Lower lobe of right lung (tissue), 2 donors: ENCODE data around the gene DLL3. TPM values are rescaled to one million over a fixed set of nuclear protein-coding genes. Genes with fewer than 3 reads are reported as not detected.

Experiments
- ATAC-seq, 2 donors: fragments of 200-7000 bp; cut with Tn5 transposase; one replicate each; pipeline ENCODE4 v1.9.1; 2020 to 2022; ENCODE audit warnings: mild to moderate bottlenecking in 2 of 2, moderate library complexity in 2 of 2
- DNase-seq: peaks from one replicate; pipeline ENCODE4 v3.0.0-alpha.2; 2020
- H3K27ac ChIP-seq: fragments of 200-600 bp; one replicate; pipeline ENCODE4 v1.8.0; 2022
- H3K27me3 ChIP-seq: fragments of 200-600 bp; one replicate; pipeline ENCODE4 v1.8.0; 2022; ENCODE audit warnings: low read depth
- H3K36me3 ChIP-seq: fragments of 200-600 bp; one replicate; pipeline ENCODE4 v1.8.0; 2022; ENCODE audit warnings: mild to moderate bottlenecking
- H3K4me1 ChIP-seq: fragments of 200-600 bp; one replicate; pipeline ENCODE4 v1.8.0; 2022
- H3K4me3 ChIP-seq: fragments of 200-600 bp; one replicate; pipeline ENCODE4 v1.8.0; 2022; ENCODE audit warnings: mild to moderate bottlenecking
- H3K9me3 ChIP-seq: fragments of 200-600 bp; one replicate; pipeline ENCODE4 v1.8.0; 2022
- intact Hi-C: fragments of 100-400 bp; cut with DNase I; formaldehyde crosslinking; loops from one replicate; pipeline ENCODE4 v1.11.0; 2022
- total RNA-seq: library from RNA; stranded (reverse); fragmentation: NEBNext Ultra II Directional; extraction: Animal tissue kit (Norgen Biotek cat#: 25700); gene quantifications from one replicate; pipeline ENCODE4 v1.2.1, GENCODE V29; 2021
- TF ChIP-seq, protein P1 (sequence below): fragments of 200-600 bp; IDR thresholded peaks from one replicate; pipeline ENCODE4 v1.8.0; 2022; ENCODE audit warnings: antibody characterized with exemption, mild to moderate bottlenecking
- donor health status: DM: no; HTN: yes; CAD: no; lungs with severe emphysema.

Gene DLL3
- total RNA-seq, 1 donor from 2014 or later = not detected

DNA sequence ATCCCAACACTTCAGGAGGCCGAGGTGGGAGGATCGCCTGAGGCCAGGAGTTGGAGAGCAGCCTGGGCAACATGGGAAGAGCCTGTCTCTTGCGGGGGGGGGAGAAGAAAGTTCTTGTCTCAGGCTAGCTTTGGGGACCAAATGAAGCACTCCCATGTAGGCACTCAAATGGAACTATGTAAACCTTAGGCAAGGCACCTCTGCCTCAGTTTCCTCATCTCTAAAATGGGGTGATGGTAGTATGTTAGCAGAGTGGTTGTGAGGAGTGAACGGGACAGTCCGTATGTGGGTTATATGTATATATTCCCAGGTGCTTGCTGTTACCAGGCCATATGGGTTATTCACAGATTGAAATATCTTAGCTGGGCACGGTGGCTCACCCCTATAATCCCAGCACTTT is 6.5 kb upstream of the DLL3 start:
- H3K27ac ChIP-seq = no peak overlapping the region
- intact Hi-C loops = no loop called here
- no peak for ATAC-seq
- H3K9me3 ChIP-seq = no peaks in the 10 kb centered on the region
- DNase-seq = no peak
- no peak overlapping the region for H3K4me3 ChIP-seq
- peaks cover 15% of the 10 kb centered on the region for H3K27me3 ChIP-seq
- H3K4me1 ChIP-seq = no peaks in the 10 kb centered on the region
- TF ChIP-seq, protein P1, sequence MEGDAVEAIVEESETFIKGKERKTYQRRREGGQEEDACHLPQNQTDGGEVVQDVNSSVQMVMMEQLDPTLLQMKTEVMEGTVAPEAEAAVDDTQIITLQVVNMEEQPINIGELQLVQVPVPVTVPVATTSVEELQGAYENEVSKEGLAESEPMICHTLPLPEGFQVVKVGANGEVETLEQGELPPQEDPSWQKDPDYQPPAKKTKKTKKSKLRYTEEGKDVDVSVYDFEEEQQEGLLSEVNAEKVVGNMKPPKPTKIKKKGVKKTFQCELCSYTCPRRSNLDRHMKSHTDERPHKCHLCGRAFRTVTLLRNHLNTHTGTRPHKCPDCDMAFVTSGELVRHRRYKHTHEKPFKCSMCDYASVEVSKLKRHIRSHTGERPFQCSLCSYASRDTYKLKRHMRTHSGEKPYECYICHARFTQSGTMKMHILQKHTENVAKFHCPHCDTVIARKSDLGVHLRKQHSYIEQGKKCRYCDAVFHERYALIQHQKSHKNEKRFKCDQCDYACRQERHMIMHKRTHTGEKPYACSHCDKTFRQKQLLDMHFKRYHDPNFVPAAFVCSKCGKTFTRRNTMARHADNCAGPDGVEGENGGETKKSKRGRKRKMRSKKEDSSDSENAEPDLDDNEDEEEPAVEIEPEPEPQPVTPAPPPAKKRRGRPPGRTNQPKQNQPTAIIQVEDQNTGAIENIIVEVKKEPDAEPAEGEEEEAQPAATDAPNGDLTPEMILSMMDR = no peak
- peaks cover 43% of the 10 kb centered on the region for H3K36me3 ChIP-seq

DNA sequence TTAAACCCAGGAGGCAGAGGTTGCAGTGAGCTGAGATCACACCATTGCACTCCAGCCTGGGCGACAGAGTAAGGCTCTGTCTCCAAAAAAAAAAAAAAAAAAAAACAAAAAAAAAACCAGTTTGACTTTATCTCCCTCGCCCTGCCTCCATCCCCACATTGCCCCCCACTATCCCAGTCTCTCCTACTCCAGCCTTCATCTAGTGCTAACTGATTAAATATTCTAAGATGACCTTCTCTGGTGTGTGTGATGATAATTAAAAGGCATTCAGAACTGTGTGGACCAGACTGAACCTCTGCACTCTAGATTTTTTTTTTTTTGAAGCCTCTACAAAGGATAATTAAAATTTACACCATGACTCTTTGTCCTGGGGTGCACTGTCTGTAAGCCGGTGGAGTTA is 6.0 kb upstream of the DLL3 start:
- Histone ChIP-seq H3K9me3 (no peaks in the 10 kb centered on the region), H3K36me3 (peaks cover 38% of the 10 kb centered on the region), H3K4me3 (no peak overlapping the region), H3K27ac (no peak overlapping the region), H3K27me3 (peaks cover 20% of the 10 kb centered on the region), H3K4me1 (peaks cover 2% of the 10 kb centered on the region)
- DNase-seq (no peak), ATAC-seq (no peak)
- TF ChIP-seq, protein P1 = no peak
- intact Hi-C loops = no loop called here

GRCh38 chr19:39494661-39495060 is 4.1 kb upstream of the DLL3 start:
- no peak for DNase-seq
- Histone ChIP-seq H3K4me1 (peaks cover 19% of the 10 kb centered on the region), H3K27ac (no peak overlapping the region), H3K4me3 (no peak overlapping the region), H3K9me3 (no peaks in the 10 kb centered on the region), H3K36me3 (peaks cover 19% of the 10 kb centered on the region), H3K27me3 (peaks cover 39% of the 10 kb centered on the region)
- intact Hi-C loops = no loop called here
- TF ChIP-seq, protein P1 = no peak
- ATAC-seq = no peak

DNA sequence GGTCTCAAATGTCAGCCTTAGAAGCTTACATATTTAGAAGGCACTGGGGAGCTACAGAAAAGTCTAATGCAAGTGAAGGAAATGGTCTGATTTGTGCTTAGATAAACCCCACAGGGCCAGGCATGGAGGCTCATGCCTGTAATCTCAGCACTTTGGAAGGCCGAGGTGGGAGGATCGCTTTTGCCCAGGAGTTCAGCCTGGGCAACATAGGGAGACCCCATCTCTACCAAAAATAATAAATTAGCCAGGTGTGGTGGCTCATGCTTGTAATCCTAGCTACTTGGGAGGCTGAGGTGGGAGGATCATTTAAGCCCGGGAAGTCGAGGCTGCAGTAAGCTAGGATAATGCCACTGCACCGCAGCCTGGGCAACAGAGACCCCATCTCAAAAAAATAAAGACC is 2.7 kb upstream of the DLL3 start:
- H3K4me1 ChIP-seq = peaks cover 19% of the 10 kb centered on the region
- no peak overlapping the region for H3K27ac ChIP-seq
- H3K27me3 ChIP-seq = peaks cover 50% of the 10 kb centered on the region
- ATAC-seq (no peak), DNase-seq (no peak)
- intact Hi-C loops = no loop called here
- no peak overlapping the region for H3K4me3 ChIP-seq
- H3K36me3 ChIP-seq = peaks cover 5% of the 10 kb centered on the region
- TF ChIP-seq, protein P1 = no peak
- no peaks in the 10 kb centered on the region for H3K9me3 ChIP-seq

GRCh38 chr19:39497701-39497995 is 1.1 kb upstream of the DLL3 start:
- Histone ChIP-seq H3K36me3 (no peaks in the 10 kb centered on the region), H3K4me3 (no peak overlapping the region), H3K4me1 (peaks cover 19% of the 10 kb centered on the region), H3K9me3 (no peaks in the 10 kb centered on the region), H3K27me3 (peaks cover 63% of the 10 kb centered on the region), H3K27ac (no peak overlapping the region)
- intact Hi-C loops = no loop called here
- DNase-seq (no peak), ATAC-seq (no peak)
- TF ChIP-seq, protein P1 = no peak
